Measurements from ENCODE around the gene MOGAT1.

MOGAT1 gene

DNA sequence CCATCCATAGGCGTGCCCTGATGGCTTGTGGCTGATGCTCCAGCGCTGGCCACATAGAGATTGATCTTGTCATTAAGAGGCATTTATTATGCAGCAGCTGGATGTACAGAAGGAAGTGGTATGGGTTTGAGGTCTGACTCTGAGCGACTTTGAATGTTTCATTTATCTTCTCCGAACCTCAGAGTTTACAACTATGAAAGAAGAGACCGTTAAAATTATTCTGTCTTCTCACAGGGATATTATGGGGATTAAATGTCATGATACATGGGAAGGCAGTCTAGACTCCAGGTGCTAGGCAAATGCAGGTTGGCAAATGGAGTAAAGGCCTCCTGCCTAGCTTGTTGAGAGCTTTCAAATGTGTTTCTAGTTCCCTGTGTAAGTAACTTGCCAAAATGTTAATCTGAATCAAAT, 30.3 kb downstream of the MOGAT1 start:
- TF ChIP-seq CTCF (IDR thresholded peaks at IDR 0.05; ENCODE audit: low read depth, low read length, missing control alignments): no peak
- no peak overlapping the region for H3K27ac ChIP-seq
- no peaks in the 10 kb centered on the region for H3K27me3 ChIP-seq (replicated peaks)
- no peaks in the 10 kb centered on the region for H3K36me3 ChIP-seq (replicated peaks)
- DNase-seq: no peak
- in situ Hi-C loops (cut with HindIII; ENCODE audit: low pct_ligation_motif_present, low sequenced_read_pairs): loop anchor here (25.0 kb wide), 1 partner anchor 161 kb away; the partner anchor contains the start of gene ACSL3
- H3K4me3 ChIP-seq (ENCODE audit: low read depth, low read length): no peak overlapping the region

- in situ Hi-C loops (cut with HindIII; ENCODE audit: low pct_ligation_motif_present, low sequenced_read_pairs): loop anchor here (25.0 kb wide), 1 partner anchor 159 kb away; the partner anchor contains the start of gene ACSL3
- Histone ChIP-seq H3K27me3 (replicated peaks) (no peaks in the 10 kb centered on the region), H3K4me3 (ENCODE audit: low read depth, low read length) (no peak overlapping the region), H3K36me3 (replicated peaks) (no peaks in the 10 kb centered on the region), H3K27ac (no peak overlapping the region)
- DNase-seq: no peak
- TF ChIP-seq CTCF (IDR thresholded peaks at IDR 0.05; ENCODE audit: low read depth, low read length, missing control alignments): no peak
Observed at GRCh38 chr2:222703091-222703490, 31.6 kb downstream of the MOGAT1 start.

GRCh38 chr2:222703886-222704285, 32.4 kb downstream of the MOGAT1 start:
- Histone ChIP-seq H3K27me3 (replicated peaks) (no peaks in the 10 kb centered on the region), H3K36me3 (replicated peaks) (no peaks in the 10 kb centered on the region), H3K27ac (no peak overlapping the region), H3K4me3 (ENCODE audit: low read depth, low read length) (no peak overlapping the region)
- peak; percentile 41 for DNase-seq
- TF ChIP-seq CTCF (IDR thresholded peaks at IDR 0.05; ENCODE audit: low read depth, low read length, missing control alignments): no peak
- in situ Hi-C loops (cut with HindIII; ENCODE audit: low pct_ligation_motif_present, low sequenced_read_pairs): loop anchor here (25.0 kb wide), 1 partner anchor 158 kb away; the partner anchor contains the start of gene ACSL3

DNA sequence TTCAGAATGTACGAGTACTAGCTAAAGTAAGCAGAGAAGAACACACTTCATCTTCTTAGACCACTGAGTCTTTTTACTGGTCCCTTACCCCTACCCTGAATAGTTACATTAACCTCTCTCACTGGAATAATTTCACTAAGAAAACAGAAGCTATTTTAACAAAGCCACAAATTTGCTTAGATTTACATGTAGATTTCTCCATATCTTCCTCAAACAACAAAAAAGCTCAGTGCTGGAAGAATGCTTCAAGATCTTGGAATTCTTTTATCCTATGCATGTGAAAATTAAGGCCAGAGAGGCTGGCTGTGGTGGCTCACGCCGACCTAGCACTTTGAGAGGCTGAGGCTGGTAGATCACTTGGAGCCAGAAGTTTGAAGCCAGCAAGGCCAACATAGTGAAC, 35.2 kb downstream of the MOGAT1 start:
- no peaks in the 10 kb centered on the region for H3K27me3 ChIP-seq (replicated peaks)
- DNase-seq: no peak
- TF ChIP-seq CTCF (IDR thresholded peaks at IDR 0.05; ENCODE audit: low read depth, low read length, missing control alignments): no peak
- H3K4me3 ChIP-seq (ENCODE audit: low read depth, low read length): no peak overlapping the region
- in situ Hi-C loops (cut with HindIII; ENCODE audit: low pct_ligation_motif_present, low sequenced_read_pairs): loop anchor here (25.0 kb wide), 1 partner anchor 156 kb away; the partner anchor contains the start of gene ACSL3
- peak overlapping the region; percentile 96 for H3K27ac ChIP-seq
- no peaks in the 10 kb centered on the region for H3K36me3 ChIP-seq (replicated peaks)

GRCh38 chr2:222707102-222707688, 35.7 kb downstream of the MOGAT1 start:
- H3K27me3 ChIP-seq (replicated peaks): no peaks in the 10 kb centered on the region
- in situ Hi-C loops (cut with HindIII; ENCODE audit: low pct_ligation_motif_present, low sequenced_read_pairs): loop anchor here (25.0 kb wide), 1 partner anchor 155 kb away; the partner anchor contains the start of gene ACSL3
- H3K4me3 ChIP-seq (ENCODE audit: low read depth, low read length): no peak overlapping the region
- no peak for TF ChIP-seq CTCF (IDR thresholded peaks at IDR 0.05; ENCODE audit: low read depth, low read length, missing control alignments)
- no peak for DNase-seq
- H3K36me3 ChIP-seq (replicated peaks): no peaks in the 10 kb centered on the region
- peak overlapping the region; percentile 96 for H3K27ac ChIP-seq
